ENCODE data around the gene SUFU.
A peak's percentile ranks its signal among the peaks of the same experiment; 100 is the strongest.
"Not testable (repeated sequence)": the region's sequence is repeated elsewhere in the genome, so short reads cannot be mapped to it uniquely, and the experiment has no call there.

Gene SUFU

DNA sequence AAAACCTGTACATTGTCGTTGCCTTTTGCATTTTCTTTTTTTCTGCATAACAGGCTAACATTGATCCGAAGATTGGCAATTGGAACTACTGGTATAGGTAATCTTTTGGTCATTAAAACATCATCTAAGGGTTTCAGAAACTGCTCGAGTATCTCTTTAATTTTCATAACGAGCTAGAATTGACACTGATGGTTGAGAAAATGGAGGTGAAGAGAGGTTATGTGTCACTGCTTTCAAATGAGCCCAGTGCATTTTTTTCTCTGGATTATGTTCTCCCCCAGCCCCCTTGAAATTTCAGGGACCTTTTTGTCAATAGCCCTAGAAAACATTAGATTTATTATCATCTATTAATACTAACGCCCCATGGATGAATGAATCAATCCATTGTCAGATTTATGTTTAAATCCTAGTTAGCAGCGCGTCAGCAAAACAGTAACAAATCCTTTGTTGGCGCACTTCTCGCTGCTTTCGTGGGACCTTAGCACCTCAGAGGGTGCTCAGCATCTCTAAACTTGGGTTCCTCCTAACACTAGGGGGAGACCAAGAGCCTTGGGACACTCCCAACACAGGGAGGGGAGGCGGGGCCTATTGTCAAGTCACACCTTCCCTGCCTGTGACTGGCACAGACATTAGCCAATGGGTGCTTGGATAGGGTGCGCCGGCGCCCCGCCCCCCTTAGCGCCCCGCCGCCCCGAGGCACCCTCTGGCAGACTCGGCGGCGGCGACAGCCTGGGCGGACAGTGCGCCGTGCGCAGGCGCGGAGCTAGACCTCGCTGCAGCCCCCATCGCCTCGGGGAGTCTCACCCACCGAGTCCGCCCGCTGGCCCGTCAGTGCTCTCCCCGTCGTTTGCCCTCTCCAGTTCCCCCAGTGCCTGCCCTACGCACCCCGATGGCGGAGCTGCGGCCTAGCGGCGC is at the start of gene SUFU:
Gene SUFU, plus strand, starts transcription at position 709 of the 915 bp plus-strand sequence. Its CDS starts 181 bp downstream, at position 890.
- no peak within 1 kb of the TSS for H3K4me3 Mint-ChIP-seq

DNA sequence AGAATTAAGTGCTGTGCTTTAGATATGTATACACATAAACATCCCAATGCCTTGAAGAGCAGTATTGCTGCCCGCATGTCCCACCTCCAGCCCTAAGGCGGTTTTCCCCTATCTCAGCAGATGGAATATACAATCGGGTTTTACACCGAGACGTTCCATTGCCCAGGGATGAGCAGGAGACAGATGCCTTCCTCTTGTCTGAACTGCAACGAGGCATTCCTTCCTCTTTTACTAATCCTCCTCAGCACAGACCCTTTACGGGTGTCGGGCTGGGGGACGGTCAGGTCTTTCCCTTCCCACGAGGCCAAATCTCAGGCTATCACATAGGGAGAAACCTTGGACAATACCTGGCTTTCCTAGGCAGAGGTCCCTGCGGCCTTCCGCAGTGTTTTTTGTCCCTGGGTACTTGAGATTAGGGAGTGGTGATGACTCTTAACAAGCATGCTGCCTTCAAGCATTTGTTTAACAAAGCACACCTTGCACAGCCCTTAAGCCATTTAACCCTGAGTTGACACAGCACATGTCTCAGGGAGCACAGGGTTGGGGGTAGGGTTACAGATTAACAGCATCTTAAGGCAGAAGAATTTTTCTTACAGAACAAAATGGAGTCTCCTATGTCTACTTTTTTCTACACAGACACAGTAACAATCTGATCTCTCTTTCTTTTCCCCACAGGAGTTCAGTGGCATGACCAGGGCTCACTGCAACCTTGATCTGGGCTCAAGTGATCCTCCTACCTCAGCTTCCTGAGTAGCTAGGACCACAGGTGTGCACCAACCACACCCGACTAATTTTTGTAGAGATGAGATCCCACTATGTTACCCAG is 48.9 kb upstream of the SUFU start:
- peak overlapping the region; percentile 59 for H3K27ac Mint-ChIP-seq
- H3K9me3 Mint-ChIP-seq, H3K4me3 Mint-ChIP-seq: not testable (repeated sequence)

More for the DNA sequence above, at the start of gene SUFU:
- Mint-ChIP-seq H3K27me3 (no peaks in the 10 kb centered on the region), H3K36me3 (ENCODE audit: low read depth) (no peaks in the 10 kb centered on the region), H3K27ac (peak within 1 kb of the TSS; percentile 60), H3K4me1 (peaks cover 25% of the 10 kb centered on the region), H3K9me3 (no peaks in the 10 kb centered on the region)
- peak; percentile 99 for DNase-seq
- peak; percentile 83 for ATAC-seq

DNA sequence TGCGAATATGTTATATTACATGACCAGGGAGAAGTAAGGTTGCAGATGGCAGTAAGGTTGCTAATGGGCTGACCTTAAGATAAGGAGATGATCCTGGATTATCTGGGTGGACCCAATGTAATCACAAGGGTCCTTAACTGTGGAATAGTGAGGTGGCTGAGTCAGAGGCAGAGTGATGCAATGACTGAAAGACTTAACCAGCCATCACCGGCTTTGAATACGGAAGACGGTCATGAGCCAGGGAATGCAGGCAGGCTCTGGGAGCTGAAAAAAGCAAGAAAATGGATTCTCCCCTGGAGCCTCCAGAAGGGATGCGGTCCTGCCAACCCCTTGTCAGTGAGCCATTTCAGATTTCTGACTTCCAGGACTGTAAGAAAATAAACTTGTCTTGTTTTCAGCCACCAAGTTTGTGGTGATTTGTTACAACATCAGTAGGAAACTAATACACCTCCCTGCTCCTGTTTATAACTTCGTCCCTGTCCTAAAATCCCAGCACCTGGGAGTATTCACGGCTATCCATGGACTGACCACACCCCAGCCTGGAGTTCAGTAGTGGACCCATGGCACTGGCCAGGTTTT is 47.8 kb upstream of the SUFU start:
- Mint-ChIP-seq H3K9me3 (no peaks in the 10 kb centered on the region), H3K4me1 (peaks cover 38% of the 10 kb centered on the region), H3K36me3 (ENCODE audit: low read depth) (peaks cover 25% of the 10 kb centered on the region), H3K27ac (peak overlapping the region; percentile 74), H3K4me3 (no peak overlapping the region), H3K27me3 (no peaks in the 10 kb centered on the region)
- ATAC-seq, result no peak
- no peak for DNase-seq

More for the DNA sequence above, 48.9 kb upstream of the SUFU start:
- not testable (repeated sequence) for ATAC-seq, H3K27me3 Mint-ChIP-seq, DNase-seq
- Mint-ChIP-seq H3K36me3 (ENCODE audit: low read depth) (peaks cover 25% of the 10 kb centered on the region), H3K4me1 (peaks cover 33% of the 10 kb centered on the region)

DNA sequence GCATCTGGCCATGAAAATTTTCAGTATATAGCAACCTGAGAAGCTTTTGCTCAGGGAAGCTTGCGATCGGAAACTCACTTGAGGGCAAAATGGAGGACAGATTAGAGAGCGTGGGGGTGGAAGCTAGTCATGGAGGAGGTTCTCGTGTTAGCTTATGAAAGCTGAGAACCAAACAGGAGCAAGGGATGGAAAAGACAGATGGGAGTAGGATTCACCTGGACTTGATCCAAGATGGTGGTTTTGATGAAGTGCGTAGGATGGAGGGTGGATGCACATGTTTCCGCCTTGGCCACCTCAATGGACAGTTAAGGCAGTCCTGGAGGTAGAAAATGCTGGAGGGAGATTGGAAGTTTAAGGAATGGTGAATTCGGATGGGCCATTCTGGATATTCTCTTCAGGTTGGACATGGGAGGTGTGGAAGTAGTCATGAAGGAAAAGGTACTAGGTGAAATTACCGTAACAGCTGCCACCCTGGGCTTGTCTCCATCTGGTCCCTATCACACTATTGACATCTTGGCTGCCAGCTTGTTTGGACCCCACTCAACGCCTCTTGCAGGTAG is 46.1 kb upstream of the SUFU start:
- H3K9me3 Mint-ChIP-seq, result no peaks in the 10 kb centered on the region
- no peak for ATAC-seq
- peaks cover 40% of the 10 kb centered on the region for H3K4me1 Mint-ChIP-seq
- H3K36me3 Mint-ChIP-seq (ENCODE audit: low read depth), result peaks cover 13% of the 10 kb centered on the region
- H3K27me3 Mint-ChIP-seq, result peaks cover 2% of the 10 kb centered on the region
- no peak for DNase-seq
- H3K27ac Mint-ChIP-seq, result no peak overlapping the region
- H3K4me3 Mint-ChIP-seq, result no peak overlapping the region

DNA sequence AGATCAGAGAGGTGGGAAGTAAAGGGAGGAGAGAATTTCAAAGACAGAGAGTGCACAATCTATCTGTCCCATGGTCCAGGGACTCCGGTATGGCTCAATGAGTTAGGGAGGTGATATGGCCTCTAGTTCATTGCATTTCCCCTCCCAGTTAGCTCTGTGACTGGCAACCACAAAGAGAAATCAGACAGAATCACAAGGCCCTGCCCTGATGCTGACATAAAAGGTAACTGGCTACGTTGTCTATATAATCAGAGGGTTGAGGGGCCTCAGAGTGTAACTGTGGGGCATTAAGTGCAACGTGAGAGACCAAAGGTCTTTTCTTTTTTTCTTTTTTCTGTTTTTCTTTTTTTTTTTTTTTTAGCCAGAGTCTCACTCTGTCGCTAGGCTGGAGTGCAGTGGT is 45.1 kb upstream of the SUFU start:
- peaks cover 40% of the 10 kb centered on the region for H3K4me1 Mint-ChIP-seq
- H3K27ac Mint-ChIP-seq, result no peak overlapping the region
- H3K9me3 Mint-ChIP-seq, result no peaks in the 10 kb centered on the region
- no peak for DNase-seq
- no peak for ATAC-seq
- H3K36me3 Mint-ChIP-seq (ENCODE audit: low read depth), result peaks cover 6% of the 10 kb centered on the region
- H3K4me3 Mint-ChIP-seq, result no peak overlapping the region
- H3K27me3 Mint-ChIP-seq, result peaks cover 2% of the 10 kb centered on the region

DNA sequence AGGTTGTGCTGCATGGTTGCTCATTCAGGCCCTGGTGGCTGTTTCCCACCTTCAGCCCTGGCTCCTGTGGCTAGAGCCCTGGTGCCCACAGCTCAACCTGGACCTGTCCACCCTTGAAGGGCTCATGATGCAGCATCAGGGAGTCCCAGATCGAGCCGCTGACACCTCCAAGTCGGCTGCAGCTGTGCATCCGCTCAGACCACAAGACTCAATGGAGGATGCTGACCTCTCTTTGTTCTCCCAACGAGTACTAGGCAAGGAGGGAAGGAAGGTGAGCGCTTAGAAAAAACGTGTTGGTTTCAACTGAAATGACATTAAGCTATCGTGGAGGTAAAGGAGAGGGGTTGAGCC is 43.0 kb upstream of the SUFU start:
- H3K4me3 Mint-ChIP-seq, result peak overlapping the region; percentile 88
- H3K36me3 Mint-ChIP-seq (ENCODE audit: low read depth), result no peaks in the 10 kb centered on the region
- DNase-seq, result no peak
- peaks cover 2% of the 10 kb centered on the region for H3K27me3 Mint-ChIP-seq
- no peaks in the 10 kb centered on the region for H3K9me3 Mint-ChIP-seq
- peak overlapping the region; percentile 81 for H3K27ac Mint-ChIP-seq
- ATAC-seq, result peak; percentile 22
- H3K4me1 Mint-ChIP-seq, result peaks cover 37% of the 10 kb centered on the region

DNA sequence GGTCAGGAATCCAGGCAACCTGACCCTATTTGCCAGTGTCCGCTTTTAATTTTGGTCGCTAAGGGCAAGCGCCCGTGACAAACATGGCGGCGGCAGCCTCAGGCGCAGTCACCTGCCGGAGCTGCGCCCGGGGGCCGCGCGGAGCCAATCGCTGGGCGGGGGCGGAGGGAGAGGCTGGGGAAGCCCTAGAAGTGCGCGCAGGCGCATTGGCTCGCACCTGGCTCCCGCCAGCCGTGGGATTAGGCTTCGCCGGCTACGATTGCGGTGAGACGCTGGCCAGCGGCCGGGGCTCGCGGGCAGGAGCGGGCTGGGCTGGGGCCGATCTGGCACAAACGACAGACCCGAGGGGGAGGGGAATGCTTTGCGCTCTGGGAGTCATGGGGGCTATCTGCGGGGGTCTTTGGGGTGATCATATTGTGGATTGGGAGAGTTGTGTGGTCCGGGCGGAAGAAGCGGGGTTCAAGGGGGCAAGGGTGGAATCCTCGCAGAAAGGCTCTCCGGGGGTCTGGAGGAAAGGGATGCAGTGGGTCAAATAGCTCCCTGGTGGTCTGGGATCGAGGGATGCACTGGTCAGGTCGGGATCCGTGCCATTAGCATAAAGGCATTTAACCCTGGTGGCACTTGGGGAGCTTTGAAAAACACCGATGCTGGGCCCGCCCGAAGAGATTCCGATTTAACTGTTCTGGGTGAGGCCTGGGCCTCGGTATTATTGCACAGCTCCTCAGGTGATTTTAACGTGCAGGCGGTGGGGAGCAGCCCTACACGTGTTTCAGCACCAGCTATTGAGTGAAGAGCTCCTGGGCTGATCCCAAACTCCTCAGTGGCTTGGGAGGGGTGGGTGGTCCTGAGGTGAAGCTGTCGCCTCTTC is 42.4 kb upstream of the SUFU start:
- H3K4me1 Mint-ChIP-seq, result peaks cover 37% of the 10 kb centered on the region
- peak; percentile 97 for DNase-seq

DNA sequence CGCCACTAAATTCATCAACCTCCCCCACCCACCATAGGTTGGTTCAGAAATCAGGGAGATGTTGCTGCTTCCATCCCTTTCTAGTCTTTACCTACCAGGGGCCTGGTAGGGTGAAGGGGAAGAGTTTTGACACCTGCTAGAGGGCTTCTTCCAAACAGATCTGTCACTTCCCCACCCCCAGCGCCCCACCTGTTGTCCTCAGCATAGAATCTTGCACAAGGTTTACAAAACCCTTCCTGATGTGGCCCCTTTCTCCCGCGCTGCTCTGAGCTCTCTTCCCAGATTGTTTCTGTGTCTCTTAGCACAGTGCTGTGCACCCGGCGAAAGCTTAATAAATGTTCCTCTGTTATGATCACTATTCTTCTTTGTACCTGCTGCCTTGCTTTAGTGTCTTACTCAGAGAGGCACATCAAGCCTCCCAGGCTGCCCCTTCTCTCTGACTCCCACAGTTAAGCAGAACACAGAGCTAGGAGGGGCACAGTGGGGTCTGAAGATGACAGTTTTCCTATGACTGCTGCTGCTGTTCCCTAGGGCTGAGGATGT is 41.2 kb upstream of the SUFU start:
- ATAC-seq (peak; percentile 5), DNase-seq (no peak)
- peak overlapping the region; percentile 67 for H3K27ac Mint-ChIP-seq
- peaks cover 2% of the 10 kb centered on the region for H3K27me3 Mint-ChIP-seq
- no peaks in the 10 kb centered on the region for H3K36me3 Mint-ChIP-seq (ENCODE audit: low read depth)
- H3K9me3 Mint-ChIP-seq, result no peaks in the 10 kb centered on the region
- H3K4me1 Mint-ChIP-seq, result peaks cover 37% of the 10 kb centered on the region
- H3K4me3 Mint-ChIP-seq, result peak overlapping the region; percentile 88

More for the DNA sequence above, 42.4 kb upstream of the SUFU start:
- Mint-ChIP-seq H3K4me3 (peak overlapping the region; percentile 88), H3K27ac (peak overlapping the region; percentile 81), H3K27me3 (peaks cover 2% of the 10 kb centered on the region), H3K9me3 (no peaks in the 10 kb centered on the region), H3K36me3 (ENCODE audit: low read depth) (no peaks in the 10 kb centered on the region)
- peak; percentile 93 for ATAC-seq

DNA sequence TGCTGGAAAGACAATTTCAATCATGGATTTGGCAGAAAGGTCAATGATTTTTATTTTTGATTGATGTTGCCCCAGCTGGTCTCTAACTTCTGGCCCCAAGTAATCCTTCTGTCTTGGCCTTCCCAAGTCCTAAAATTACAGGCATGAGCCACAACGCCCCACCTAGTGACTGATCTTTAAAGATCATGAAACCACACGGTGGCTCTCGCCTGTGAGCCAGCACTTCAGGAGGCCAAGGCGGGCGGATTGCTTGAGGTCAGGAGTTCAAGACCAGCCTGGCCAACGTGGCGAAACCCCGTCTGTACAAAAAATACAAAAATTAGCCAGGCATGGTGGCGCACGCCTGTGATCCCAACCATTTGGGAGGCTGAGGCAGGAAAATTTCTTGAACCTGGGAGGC is 39.8 kb upstream of the SUFU start:
- H3K27me3 Mint-ChIP-seq, result peaks cover 2% of the 10 kb centered on the region
- H3K36me3 Mint-ChIP-seq (ENCODE audit: low read depth), result no peaks in the 10 kb centered on the region
- no peak overlapping the region for H3K4me3 Mint-ChIP-seq

DNA sequence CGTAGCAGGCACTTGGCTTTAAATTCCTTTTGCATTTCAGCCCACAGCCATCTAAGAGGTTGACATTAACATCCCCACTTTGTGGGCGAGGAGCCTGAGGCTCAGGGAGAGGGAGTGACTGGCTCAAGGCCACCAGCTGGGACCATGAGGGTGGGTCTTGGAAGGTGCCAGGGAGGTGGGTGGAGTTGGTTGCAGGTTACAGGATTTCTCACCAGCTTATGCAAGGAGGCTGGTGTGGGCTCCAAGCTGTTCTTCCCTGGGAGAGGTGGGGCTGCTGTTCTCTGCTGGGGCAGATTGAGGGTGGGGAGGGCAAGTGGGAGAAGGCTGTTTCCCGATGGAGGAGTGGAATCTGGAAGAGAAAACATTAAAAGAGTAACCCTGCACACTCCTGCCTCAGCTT is 38.3 kb upstream of the SUFU start:
- no peaks in the 10 kb centered on the region for H3K9me3 Mint-ChIP-seq
- no peak for DNase-seq
- peaks cover 2% of the 10 kb centered on the region for H3K27me3 Mint-ChIP-seq
- peaks cover 37% of the 10 kb centered on the region for H3K4me1 Mint-ChIP-seq
- ATAC-seq, result no peak
- no peak overlapping the region for H3K4me3 Mint-ChIP-seq
- peaks cover 4% of the 10 kb centered on the region for H3K36me3 Mint-ChIP-seq (ENCODE audit: low read depth)
- no peak overlapping the region for H3K27ac Mint-ChIP-seq

More for the DNA sequence above, 39.8 kb upstream of the SUFU start:
- Mint-ChIP-seq H3K4me1 (peaks cover 37% of the 10 kb centered on the region), H3K27ac (no peak overlapping the region), H3K9me3 (no peaks in the 10 kb centered on the region)
- DNase-seq, result no peak
- no peak for ATAC-seq

DNA sequence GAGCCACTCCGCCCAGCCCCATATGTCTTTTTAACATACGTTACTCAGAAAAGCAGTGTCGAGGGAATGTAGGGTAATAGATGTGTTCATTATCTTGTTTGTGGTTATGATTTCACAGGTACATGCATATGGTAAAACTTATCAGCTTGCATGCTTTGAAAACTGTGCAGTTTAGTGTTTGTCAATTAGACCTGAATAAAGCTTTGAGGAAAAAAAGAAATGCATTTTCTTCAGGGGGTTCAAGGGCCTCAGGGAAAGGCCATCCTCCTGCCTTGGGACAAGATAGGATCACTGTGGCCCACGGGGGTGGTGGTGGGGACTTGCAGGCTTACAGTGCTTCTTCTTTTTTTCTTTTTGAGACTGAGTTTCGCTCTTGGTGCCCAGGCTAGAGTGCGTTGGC is 36.5 kb upstream of the SUFU start:
- ATAC-seq, result no peak
- DNase-seq, result no peak
- H3K9me3 Mint-ChIP-seq, result no peaks in the 10 kb centered on the region
- peaks cover 4% of the 10 kb centered on the region for H3K36me3 Mint-ChIP-seq (ENCODE audit: low read depth)
- H3K27me3 Mint-ChIP-seq, result peaks cover 2% of the 10 kb centered on the region
- no peak overlapping the region for H3K4me3 Mint-ChIP-seq
- H3K4me1 Mint-ChIP-seq, result peaks cover 19% of the 10 kb centered on the region
- H3K27ac Mint-ChIP-seq, result no peak overlapping the region

DNA sequence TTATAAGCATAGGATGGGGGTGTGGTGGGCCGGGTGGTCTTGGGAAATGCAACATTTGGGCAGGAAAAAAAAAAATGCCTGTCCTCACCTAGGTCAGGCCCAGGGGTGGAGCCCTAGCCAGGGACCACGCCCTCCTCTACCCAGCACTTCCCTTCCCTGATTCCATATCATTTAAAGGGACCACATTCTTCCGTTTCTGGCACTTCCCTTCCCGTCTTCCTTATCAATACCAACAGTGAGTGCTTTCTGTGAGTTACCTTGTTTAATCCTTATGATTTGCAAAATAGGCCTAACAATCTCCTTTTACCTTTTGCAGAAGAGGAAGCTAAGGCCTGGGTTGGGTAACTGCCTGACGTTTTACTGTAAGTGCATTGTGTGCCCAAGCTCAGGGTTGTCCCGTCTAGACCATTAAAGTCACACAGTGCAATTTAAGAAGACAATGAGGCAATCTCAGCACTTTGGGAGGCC is 35.8 kb upstream of the SUFU start:
- Mint-ChIP-seq H3K36me3 (ENCODE audit: low read depth) (peaks cover 8% of the 10 kb centered on the region), H3K27ac (no peak overlapping the region), H3K4me3 (no peak overlapping the region), H3K27me3 (no peaks in the 10 kb centered on the region), H3K4me1 (peaks cover 16% of the 10 kb centered on the region), H3K9me3 (no peaks in the 10 kb centered on the region)
- DNase-seq, result no peak
- no peak for ATAC-seq

DNA sequence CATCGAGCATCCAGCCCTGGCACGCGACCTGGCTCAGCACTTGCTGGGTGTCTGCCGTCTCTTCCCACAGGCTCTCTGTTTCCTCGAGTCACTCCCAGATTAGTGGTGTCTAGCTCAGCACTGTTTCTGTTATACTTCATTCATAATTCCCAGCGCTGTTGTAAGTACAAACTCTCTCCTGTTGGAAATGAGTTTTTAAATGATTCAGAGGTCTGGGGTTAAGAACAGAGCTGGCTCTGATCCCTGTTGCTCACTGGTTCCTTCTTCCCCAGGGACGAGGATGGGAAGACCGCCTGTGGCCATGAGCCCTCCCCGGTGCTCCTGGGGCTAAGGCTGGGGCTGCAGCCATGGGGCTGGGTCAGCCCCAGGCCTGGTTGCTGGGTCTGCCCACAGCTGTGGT is 35.1 kb upstream of the SUFU start:
- peaks cover 16% of the 10 kb centered on the region for H3K4me1 Mint-ChIP-seq
- DNase-seq, result no peak
- H3K36me3 Mint-ChIP-seq (ENCODE audit: low read depth), result peaks cover 8% of the 10 kb centered on the region
- ATAC-seq, result no peak
- H3K4me3 Mint-ChIP-seq, result no peak overlapping the region
- H3K9me3 Mint-ChIP-seq, result no peaks in the 10 kb centered on the region
- no peaks in the 10 kb centered on the region for H3K27me3 Mint-ChIP-seq
- H3K27ac Mint-ChIP-seq, result no peak overlapping the region

Data from activated naive CD8-positive, alpha-beta T cell treated with anti-CD3 and anti-CD28 coated beads, Interleukin-2, amount 50 U/mL, for 24 hours (primary cell).